ENCODE results near the gene SPOCK2. TPM values are rescaled to one million over a fixed set of nuclear protein-coding genes. Genes with fewer than 3 reads are reported as not detected.
A peak's percentile ranks its signal among the peaks of the same experiment; 100 is the strongest.

Gene SPOCK2
- total RNA-seq, 1 donor = under 0.01 TPM

GRCh38 chr10:72094574-72094973 is 6.2 kb upstream of the SPOCK2 start:
- DNase-seq (ENCODE audit: low read depth) = no peak
- no peak for TF ChIP-seq CTCF (IDR thresholded peaks at IDR 0.05; ENCODE audit: insufficient read depth, low read depth, low read length)
- H3K4me3 ChIP-seq (ENCODE audit: low read depth, low read length) = no peak overlapping the region

- no peak for DNase-seq (ENCODE audit: low read depth)
- no peak overlapping the region for H3K4me3 ChIP-seq (ENCODE audit: low read depth, low read length)
- TF ChIP-seq CTCF (IDR thresholded peaks at IDR 0.05; ENCODE audit: insufficient read depth, low read depth, low read length) = no peak
These were observed 5.1 kb upstream of the SPOCK2 start for GRCh38 chr10:72093450-72093849.

GRCh38 chr10:72092987-72093386 is 4.6 kb upstream of the SPOCK2 start:
- no peak for DNase-seq (ENCODE audit: low read depth)
- H3K4me3 ChIP-seq (ENCODE audit: low read depth, low read length) = no peak overlapping the region
- no peak for TF ChIP-seq CTCF (IDR thresholded peaks at IDR 0.05; ENCODE audit: insufficient read depth, low read depth, low read length)

GRCh38 chr10:72092171-72092924 is 4.0 kb upstream of the SPOCK2 start:
- TF ChIP-seq CTCF (IDR thresholded peaks at IDR 0.05; ENCODE audit: insufficient read depth, low read depth, low read length) = no peak
- H3K4me3 ChIP-seq (ENCODE audit: low read depth, low read length) = no peak overlapping the region
- no peak for DNase-seq (ENCODE audit: low read depth)

DNA sequence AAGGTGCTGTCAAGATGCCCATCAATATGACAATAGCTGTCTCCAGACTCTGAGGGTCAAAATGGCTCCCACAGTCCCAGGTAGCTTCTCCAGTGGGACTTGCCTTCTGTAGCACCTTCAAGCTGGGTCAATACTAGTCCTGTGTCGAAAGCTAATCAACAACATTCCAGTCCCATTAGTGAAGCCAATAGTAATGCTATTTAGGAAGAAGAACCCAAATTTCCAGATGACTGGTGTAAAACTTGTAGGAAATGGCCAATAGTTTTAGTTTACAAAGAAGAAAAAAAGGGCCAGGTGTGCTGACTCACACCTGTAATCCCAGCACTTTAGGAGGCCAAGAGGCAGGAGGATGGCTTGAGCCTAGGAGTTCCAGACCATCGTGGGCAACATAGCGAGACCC is 2.0 kb upstream of the SPOCK2 start:
- H3K4me3 ChIP-seq (ENCODE audit: low read depth, low read length) = no peak overlapping the region
- no peak for TF ChIP-seq CTCF (IDR thresholded peaks at IDR 0.05; ENCODE audit: insufficient read depth, low read depth, low read length)
- no peak for DNase-seq (ENCODE audit: low read depth)

GRCh38 chr10:72089618-72090017 is 1.3 kb upstream of the SPOCK2 start:
- DNase-seq (ENCODE audit: low read depth) = peak; percentile 44
- TF ChIP-seq CTCF (IDR thresholded peaks at IDR 0.05; ENCODE audit: insufficient read depth, low read depth, low read length) = no peak

More at GRCh38 chr10:72089618-72090017, 1.3 kb upstream of the SPOCK2 start:
- H3K4me3 ChIP-seq (ENCODE audit: low read depth, low read length) = no peak overlapping the region
